Measurements from ENCODE around the gene TCOF1. TPM values are rescaled to one million over a fixed set of nuclear protein-coding genes. Genes with fewer than 3 reads are reported as not detected.

TCOF1 gene
- total RNA-seq, 1 donor from 2014 or later: 22.0 TPM

- no peak for DNase-seq (ENCODE audit: low read depth)
Observed at GRCh38 chr5:150391986-150392385, 34.5 kb downstream of the TCOF1 start.

GRCh38 chr5:150392680-150393079 lies 35.2 kb downstream of the TCOF1 start:
- DNase-seq (ENCODE audit: low read depth): no peak

- DNase-seq (ENCODE audit: low read depth): no peak
Observed at GRCh38 chr5:150393096-150393645, 35.7 kb downstream of the TCOF1 start.

- DNase-seq (ENCODE audit: low read depth): peak; percentile 9
Observed at GRCh38 chr5:150394131-150394530, 36.6 kb downstream of the TCOF1 start.

GRCh38 chr5:150394912-150395687 lies 37.6 kb downstream of the TCOF1 start:
- DNase-seq (ENCODE audit: low read depth): no peak

- DNase-seq (ENCODE audit: low read depth): no peak
Observed at GRCh38 chr5:150395688-150395975, 38.1 kb downstream of the TCOF1 start.

- DNase-seq (ENCODE audit: low read depth): no peak
Observed at GRCh38 chr5:150396267-150396666, 38.8 kb downstream of the TCOF1 start.

GRCh38 chr5:150397146-150397781 lies 39.8 kb downstream of the TCOF1 start:
- DNase-seq (ENCODE audit: low read depth): no peak

- no peak for DNase-seq (ENCODE audit: low read depth)
Observed at GRCh38 chr5:150397782-150398721, 40.6 kb downstream of the TCOF1 start.

- DNase-seq (ENCODE audit: low read depth): no peak
Observed at GRCh38 chr5:150398722-150399523, 41.4 kb downstream of the TCOF1 start.

- DNase-seq (ENCODE audit: low read depth): no peak
Observed at GRCh38 chr5:150399524-150400211, 42.2 kb downstream of the TCOF1 start.

GRCh38 chr5:150400316-150401075 lies 43.0 kb downstream of the TCOF1 start:
- DNase-seq (ENCODE audit: low read depth): no peak

- no peak for DNase-seq (ENCODE audit: low read depth)
Observed at GRCh38 chr5:150401076-150401375, 43.5 kb downstream of the TCOF1 start.

- no peak for DNase-seq (ENCODE audit: low read depth)
Observed at GRCh38 chr5:150401376-150402228, 44.1 kb downstream of the TCOF1 start.

- DNase-seq (ENCODE audit: low read depth): no peak
Observed at GRCh38 chr5:150402229-150402773, 44.8 kb downstream of the TCOF1 start.

- DNase-seq (ENCODE audit: low read depth): no peak
Observed at GRCh38 chr5:150402901-150403342, 45.4 kb downstream of the TCOF1 start.

GRCh38 chr5:150404121-150404520 lies 46.6 kb downstream of the TCOF1 start:
- DNase-seq (ENCODE audit: low read depth): no peak

GRCh38 chr5:150404535-150404934 lies 47.0 kb downstream of the TCOF1 start:
- no peak for DNase-seq (ENCODE audit: low read depth)

Data from renal cortical epithelial cell (primary cell).